ACHN (cell line): ENCODE data around the gene NAP1L5.

Source experiments
- DNase-seq: peaks from one replicate; pipeline ENCODE4 v3.0.0-alpha.2; 2015
- in situ Hi-C: cut with HindIII; loops from 2 replicates; pipeline ENCODE4 v1.10.0; 2017; ENCODE audit warnings: low sequenced_read_pairs, low pct_ligation_motif_present, low pct_unique_long_range_greater_than_20kb

The NAP1L5 gene

GRCh38 chr4:88675543-88675942 lies 22.1 kb downstream of the NAP1L5 start:
- in situ Hi-C loops: no loop called here
- DNase-seq: no peak

- in situ Hi-C loops: no loop called here
- no peak for DNase-seq
Observed at GRCh38 chr4:88674979-88675378, 22.6 kb downstream of the NAP1L5 start.

- in situ Hi-C loops: no loop called here
- no peak for DNase-seq
Observed at GRCh38 chr4:88674565-88674964, 23.1 kb downstream of the NAP1L5 start.

GRCh38 chr4:88673886-88674285 lies 23.7 kb downstream of the NAP1L5 start:
- no peak for DNase-seq
- in situ Hi-C loops: no loop called here

GRCh38 chr4:88672987-88673386 lies 24.6 kb downstream of the NAP1L5 start:
- in situ Hi-C loops: no loop called here
- DNase-seq: peak; percentile 49

GRCh38 chr4:88661739-88662138 lies 35.9 kb downstream of the NAP1L5 start:
- in situ Hi-C loops: no loop called here
- no peak for DNase-seq

GRCh38 chr4:88660446-88661294 lies 37.0 kb downstream of the NAP1L5 start:
- no peak for DNase-seq
- in situ Hi-C loops: no loop called here

GRCh38 chr4:88659890-88660208 lies 37.8 kb downstream of the NAP1L5 start:
- DNase-seq: no peak
- in situ Hi-C loops: no loop called here

GRCh38 chr4:88659055-88659889 lies 38.4 kb downstream of the NAP1L5 start:
- peak; percentile 66 for DNase-seq
- in situ Hi-C loops: no loop called here

GRCh38 chr4:88655226-88655625 lies 42.4 kb downstream of the NAP1L5 start:
- in situ Hi-C loops: no loop called here
- no peak for DNase-seq

- in situ Hi-C loops: no loop called here
- no peak for DNase-seq
Observed at GRCh38 chr4:88653371-88653946, 44.2 kb downstream of the NAP1L5 start.

GRCh38 chr4:88649716-88650115 lies 47.9 kb downstream of the NAP1L5 start:
- DNase-seq: no peak
- in situ Hi-C loops: no loop called here

- in situ Hi-C loops: no loop called here
- DNase-seq: no peak
Observed at GRCh38 chr4:88646528-88647280, 50.9 kb downstream of the NAP1L5 start.

GRCh38 chr4:88645994-88646393 lies 51.6 kb downstream of the NAP1L5 start:
- DNase-seq: no peak
- in situ Hi-C loops: no loop called here
